ENCODE results near the gene COL11A1.

DNA sequence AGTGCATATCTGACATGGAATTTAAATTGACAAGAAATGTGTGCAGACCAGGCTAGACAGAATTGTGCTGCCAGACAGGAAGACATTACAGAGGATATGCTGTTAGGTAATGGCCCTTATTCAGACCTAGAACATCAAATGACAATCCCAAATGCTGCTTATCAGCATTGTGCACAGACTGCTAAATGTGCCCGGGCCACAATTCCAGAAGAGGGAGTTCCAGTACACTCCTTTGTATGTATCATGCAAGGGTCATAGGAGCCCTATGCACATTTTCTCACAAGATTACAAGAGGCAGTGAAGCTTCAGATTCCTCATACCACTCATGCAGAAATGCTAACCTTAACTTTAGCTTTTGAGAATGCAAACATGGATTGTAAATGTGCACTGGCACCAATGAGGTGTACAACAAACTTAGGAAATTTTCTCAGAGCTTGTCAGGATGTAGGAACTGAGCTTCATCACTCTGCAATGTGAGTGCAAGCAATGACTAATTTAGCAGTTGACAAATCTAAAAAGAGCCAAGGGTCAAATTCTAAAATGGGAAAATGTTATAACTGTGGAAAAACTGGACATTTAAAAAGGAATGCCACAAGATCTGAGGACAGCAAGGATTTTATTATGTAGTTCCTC, 273.5 kb downstream of the COL11A1 start:
- TF ChIP-seq RXRA (IDR thresholded peaks at IDR 0.05; ENCODE audit: borderline replicate concordance, low read depth) (no peak), POLR2AphosphoS5 (IDR thresholded peaks at IDR 0.05; ENCODE audit: low read depth, low read length) (no peak), RCOR1 (IDR thresholded peaks at IDR 0.05; ENCODE audit: low read length) (no peak), TAF1 (IDR thresholded peaks at IDR 0.05; ENCODE audit: borderline replicate concordance, low read depth, low read length) (no peak)
- TF ChIP-seq, protein P1, sequence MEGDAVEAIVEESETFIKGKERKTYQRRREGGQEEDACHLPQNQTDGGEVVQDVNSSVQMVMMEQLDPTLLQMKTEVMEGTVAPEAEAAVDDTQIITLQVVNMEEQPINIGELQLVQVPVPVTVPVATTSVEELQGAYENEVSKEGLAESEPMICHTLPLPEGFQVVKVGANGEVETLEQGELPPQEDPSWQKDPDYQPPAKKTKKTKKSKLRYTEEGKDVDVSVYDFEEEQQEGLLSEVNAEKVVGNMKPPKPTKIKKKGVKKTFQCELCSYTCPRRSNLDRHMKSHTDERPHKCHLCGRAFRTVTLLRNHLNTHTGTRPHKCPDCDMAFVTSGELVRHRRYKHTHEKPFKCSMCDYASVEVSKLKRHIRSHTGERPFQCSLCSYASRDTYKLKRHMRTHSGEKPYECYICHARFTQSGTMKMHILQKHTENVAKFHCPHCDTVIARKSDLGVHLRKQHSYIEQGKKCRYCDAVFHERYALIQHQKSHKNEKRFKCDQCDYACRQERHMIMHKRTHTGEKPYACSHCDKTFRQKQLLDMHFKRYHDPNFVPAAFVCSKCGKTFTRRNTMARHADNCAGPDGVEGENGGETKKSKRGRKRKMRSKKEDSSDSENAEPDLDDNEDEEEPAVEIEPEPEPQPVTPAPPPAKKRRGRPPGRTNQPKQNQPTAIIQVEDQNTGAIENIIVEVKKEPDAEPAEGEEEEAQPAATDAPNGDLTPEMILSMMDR (IDR thresholded peaks at IDR 0.05), result no peak
